Measurements from ENCODE around the gene HLA-DOA.

- TF ChIP-seq GATA2 (IDR thresholded peaks at IDR 0.05; ENCODE audit: low read depth, low read length) (no peak), GATA3 (IDR thresholded peaks at IDR 0.05; ENCODE audit: low read depth, low read length) (no peak)
These were observed 44.6 kb downstream of the HLA-DOA start for GRCh38 chr6:32964776-32965175.

Data from SH-SY5Y (cell line).